Activated CD8-positive, alpha-beta memory T cell treated with anti-CD3 and anti-CD28 coated beads for 4 hours (primary cell): ENCODE results near the gene ZNF846.
"Not testable (repeated sequence)": the region's sequence is repeated elsewhere in the genome, so short reads cannot be mapped to it uniquely, and the experiment has no call there.

Experiments
- DNase-seq, 2 donors: peaks; one replicate each; pipeline ENCODE4 v3.0.0-alpha.2; 2020; ENCODE audit warnings: low read depth in 2 of 2

The ZNF846 gene

DNA sequence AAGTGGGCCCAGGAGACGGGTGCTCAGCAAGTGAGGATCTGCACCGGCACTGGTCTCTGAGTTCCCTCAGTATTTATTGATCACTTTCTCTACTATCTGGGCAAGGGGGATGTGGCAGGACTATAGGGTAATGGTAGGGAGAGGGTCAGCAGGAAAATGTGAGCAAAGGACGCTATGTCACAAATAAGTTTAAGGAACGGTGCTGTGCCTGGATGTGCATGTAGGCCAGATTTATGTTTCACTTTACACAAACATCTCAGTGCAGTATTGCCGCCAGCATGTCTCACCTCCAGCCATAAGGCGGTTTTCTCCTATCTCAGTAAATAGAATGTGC, 15.6 kb upstream of the ZNF846 start:
- not testable (repeated sequence) for DNase-seq

GRCh38 chr19:9782338-9782737, 13.8 kb upstream of the ZNF846 start:
- no peak for DNase-seq

GRCh38 chr19:9757544-9758501, 10.7 kb downstream of the ZNF846 start:
- no peak for DNase-seq

GRCh38 chr19:9752701-9753443, 15.7 kb downstream of the ZNF846 start:
- no peak for DNase-seq

- no peak for DNase-seq
Observed at GRCh38 chr19:9751446-9751845, 17.1 kb downstream of the ZNF846 start.

DNA sequence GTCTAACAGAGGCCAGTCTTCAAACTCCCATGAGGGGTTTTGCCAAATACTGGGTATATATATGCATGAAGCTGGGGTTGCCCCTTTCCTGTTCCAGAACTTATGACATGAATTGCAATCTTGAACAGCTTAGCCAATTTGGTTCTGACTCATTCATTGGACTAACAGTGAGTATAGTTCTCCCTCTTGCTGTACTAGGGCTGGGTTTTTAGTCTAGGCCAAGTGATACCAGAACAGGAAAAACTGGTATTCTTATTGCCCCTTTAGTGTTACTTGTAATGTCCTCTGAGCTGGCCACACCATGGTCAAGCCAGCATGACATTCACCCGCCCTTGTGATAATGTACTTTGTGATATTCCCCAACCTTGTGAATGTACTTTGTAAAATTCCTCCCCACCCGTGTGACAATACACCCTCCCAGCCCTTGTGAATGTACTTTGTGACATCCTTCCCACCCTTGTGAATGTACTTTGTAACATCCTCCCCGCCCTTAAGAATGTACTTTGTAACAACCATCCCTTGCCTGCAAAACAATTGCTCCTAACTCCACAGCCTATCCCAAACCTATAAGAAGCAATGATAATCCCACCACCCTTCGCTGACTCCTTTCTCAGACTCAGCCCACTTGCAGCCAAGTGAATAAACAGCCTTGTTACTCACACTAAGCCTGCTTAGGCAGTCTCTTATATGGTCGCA, 26.9 kb downstream of the ZNF846 start:
- no peak for DNase-seq

DNA sequence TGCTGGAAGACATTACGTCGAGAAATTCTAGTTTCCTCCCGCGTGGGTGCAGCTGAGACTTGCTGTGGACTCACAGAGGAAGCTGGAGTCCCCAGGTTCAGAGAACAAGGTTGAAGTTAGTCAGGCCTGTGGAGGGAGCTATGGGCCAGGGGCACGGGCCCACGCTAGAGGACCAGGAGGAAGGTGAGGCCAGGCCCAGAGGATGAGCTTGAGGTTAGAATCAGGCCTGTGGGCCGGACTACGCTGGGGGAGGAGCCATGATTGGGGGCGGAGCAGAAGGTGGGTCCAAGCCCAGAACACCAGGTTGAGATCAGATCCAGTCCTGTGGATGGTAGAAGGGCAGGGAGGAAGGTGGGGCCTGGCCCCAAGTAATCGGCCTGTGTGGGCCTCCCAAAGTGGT, 32.6 kb downstream of the ZNF846 start:
- DNase-seq = no peak

GRCh38 chr19:9730056-9730455, 38.5 kb downstream of the ZNF846 start:
- not testable (repeated sequence) for DNase-seq

- DNase-seq = no peak
Observed at GRCh38 chr19:9729162-9729561, 39.4 kb downstream of the ZNF846 start.

DNA sequence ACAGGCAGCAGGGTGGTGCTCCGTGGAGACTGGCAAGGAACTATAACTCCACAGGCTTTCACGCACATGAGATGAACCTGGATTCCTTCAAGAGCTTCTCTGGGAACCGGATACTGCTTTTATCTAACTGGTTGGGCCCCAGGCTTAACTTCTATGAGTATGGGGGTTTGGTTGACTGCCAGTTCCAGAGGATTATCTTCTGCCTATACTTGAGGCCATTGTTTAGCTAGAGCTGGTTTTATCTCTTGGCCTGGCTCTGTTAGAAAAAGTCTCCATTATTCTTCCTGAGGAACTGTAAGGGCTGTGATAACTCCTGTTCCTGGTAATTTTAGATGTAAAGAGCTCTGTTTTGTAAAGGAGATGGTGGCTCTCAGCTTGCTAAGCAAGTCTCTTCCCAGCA, 40.9 kb downstream of the ZNF846 start:
- no peak for DNase-seq

DNA sequence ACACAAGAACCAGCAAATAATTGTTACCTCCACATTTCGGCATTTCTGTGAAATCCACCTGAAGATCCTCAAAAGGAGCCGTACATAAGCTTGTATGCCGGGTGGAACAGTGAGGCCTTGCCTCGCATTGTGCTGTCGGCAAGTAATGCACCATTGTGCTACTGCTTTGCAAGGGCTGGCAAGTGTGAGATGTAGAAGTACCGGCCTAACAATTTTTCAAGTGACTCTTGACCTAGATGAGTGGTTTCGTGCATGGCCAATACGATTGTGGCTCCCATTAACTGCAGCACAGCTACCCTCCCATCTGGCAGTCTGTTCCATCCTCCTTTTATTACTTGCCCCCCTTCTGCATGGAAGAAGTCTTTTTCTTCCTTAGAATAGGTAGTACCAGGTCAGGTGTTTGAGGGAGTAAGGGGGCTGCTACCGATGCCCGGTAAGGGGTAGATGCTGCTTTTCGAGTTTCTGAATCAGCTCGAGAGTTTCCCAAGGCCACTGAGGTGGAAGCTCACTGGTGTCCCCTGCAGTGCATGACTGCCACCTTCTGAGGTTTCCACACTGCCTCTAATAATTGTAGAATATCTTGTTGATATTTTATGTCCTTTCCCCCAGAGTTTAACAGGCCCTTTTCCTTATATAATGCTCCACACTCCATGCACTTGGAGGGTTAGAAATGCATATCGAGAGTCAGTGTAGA, 42.9 kb downstream of the ZNF846 start:
- DNase-seq = not testable (repeated sequence)

DNA sequence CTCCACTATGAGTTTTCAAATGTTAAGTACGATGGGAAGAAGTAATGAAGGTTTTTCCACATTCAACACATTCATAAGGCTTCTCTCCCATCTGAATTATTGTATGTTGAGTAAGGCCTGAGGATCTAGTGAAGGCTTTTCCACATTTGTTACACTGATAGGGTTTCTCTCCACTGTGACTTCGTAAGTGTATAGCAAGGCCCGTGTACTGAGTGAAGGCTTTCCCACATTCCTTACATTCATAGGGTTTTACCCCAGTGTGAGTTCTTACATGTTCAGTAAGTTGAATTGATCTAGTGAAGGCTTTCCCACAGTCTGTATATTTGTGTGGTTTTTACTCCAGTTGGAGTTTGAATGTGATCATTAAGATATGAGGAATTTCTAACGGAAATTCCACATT, 44.4 kb downstream of the ZNF846 start:
- DNase-seq = no peak

DNA sequence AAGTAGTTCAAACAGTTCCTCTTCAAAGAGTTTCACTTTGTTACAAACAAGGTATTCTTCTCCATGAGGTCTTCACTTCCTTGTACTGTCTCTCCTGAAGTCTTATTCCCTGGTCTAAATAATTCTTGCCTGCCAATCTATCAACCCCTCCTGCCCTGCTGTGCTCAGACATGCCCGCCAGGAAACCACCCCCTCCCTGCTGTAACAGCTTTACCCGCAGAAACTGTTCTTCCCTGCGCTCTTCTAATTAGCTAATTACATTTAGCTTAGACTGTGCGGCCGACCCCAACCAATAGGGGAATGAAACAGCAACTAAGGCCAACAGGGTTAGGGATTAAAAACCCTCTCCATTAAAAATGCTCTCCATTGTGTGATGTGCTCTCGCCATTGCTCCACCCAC, 46.7 kb downstream of the ZNF846 start:
- DNase-seq = no peak

- no peak for DNase-seq
Observed at GRCh38 chr19:9720541-9720940, 48.0 kb downstream of the ZNF846 start.

DNA sequence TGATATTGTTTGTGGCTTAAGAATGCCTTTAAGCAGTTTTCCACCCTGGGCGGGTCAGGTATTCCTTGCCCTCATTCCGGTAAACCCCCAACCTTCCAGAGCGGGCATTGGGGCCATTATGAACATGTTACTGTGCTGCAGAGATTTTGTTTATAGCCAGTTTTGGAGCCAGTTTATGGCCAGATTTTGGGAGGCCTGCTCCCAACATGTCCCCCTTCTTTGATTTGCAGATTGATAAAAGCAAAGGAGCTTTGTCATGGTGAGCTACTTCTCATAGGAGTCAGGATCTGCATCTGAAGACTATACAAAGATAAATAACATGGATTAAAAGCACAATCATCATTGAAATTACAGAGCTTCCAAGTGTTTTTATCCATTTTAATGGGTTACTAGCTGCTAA, 56.7 kb downstream of the ZNF846 start:
- DNase-seq = no peak

GRCh38 chr19:9709305-9709704, 59.2 kb downstream of the ZNF846 start:
- DNase-seq = no peak

- DNase-seq = no peak
Observed at GRCh38 chr19:9705836-9706235, 62.7 kb downstream of the ZNF846 start.

DNA sequence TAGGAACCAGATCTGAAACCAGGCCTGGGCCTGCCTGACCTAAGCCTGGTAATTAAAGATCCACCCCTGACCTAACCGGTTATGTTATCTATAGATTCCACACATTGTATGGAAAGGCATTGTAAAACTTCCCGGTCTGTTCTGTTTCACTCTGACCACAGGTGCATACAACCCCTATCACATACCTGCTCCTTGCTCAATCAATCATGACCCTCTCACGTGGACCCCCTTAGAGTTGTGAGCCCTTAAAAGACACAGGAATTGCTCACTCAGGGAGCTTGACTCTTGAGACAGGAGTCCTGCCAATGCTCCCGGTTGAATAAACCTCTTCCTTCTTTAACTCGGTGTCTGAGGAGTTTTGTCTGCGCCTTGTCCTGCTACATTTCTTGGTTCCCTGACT, 66.4 kb downstream of the ZNF846 start:
- no peak for DNase-seq
